CD4-positive, alpha-beta T cell (primary cell): Measurements from ENCODE around the gene BACE1. TPM values are rescaled to one million over a fixed set of nuclear protein-coding genes. Genes with fewer than 3 reads are reported as not detected.

Experiments
- ATAC-seq: fragments of 200-7000 bp; cut with Tn5 transposase; one replicate; pipeline ENCODE4 v1.10.0; 2022; ENCODE audit warnings: mild to moderate bottlenecking; ENCODE audit not compliant: poor library complexity
- CTCF ChIA-PET: fragments of 350-600 bp; sonication (Branson Sonifier 250); formaldehyde crosslinking; loops from one replicate; lab custom pipeline; 2021; ENCODE audit warnings: antibody characterized with exemption, inconsistent platforms; lab: Charles Lee
- POLR2A ChIA-PET: fragments of 350-600 bp; sonication (Branson Sonifier 250); formaldehyde crosslinking; loops from one replicate; lab custom pipeline; 2021; ENCODE audit warnings: antibody characterized with exemption, inconsistent platforms; lab: Charles Lee
- DNase-seq, 14 experiments: peaks; one replicate each; pipeline ENCODE4 v3.0.0-alpha.2; 2013 to 2020; ENCODE audit warnings: mixed read lengths in 2 of 14
- H3K27ac ChIP-seq, 2 donors: one replicate each; pipeline versions ENCODE4 v1.5.1 to v1.7.0; 2013; ENCODE audit warnings: low read length in 2 of 2, low read depth in 1 of 2, mild to moderate bottlenecking in 1 of 2
- H3K27me3 ChIP-seq, 2 experiments: 1 replicate in 1 of 2; 2 replicates in 1 of 2; pipeline versions ENCODE4 v1.6.1 to v1.7.0; 2013; ENCODE audit warnings: low read length in 2 of 2, control low read depth in 1 of 2, mild to moderate bottlenecking in 1 of 2, moderate library complexity in 1 of 2; ENCODE audit not compliant: insufficient read depth in 2 of 2, control insufficient read depth in 1 of 2
- H3K36me3 ChIP-seq: one replicate; pipeline ENCODE4 v1.6.1; 2013; ENCODE audit warnings: low read length, control low read depth; ENCODE audit not compliant: insufficient read depth
- H3K4me1 ChIP-seq: one replicate; pipeline ENCODE4 v1.6.1; 2013; ENCODE audit warnings: low read length, control low read depth; ENCODE audit not compliant: insufficient read depth
- H3K4me3 ChIP-seq: one replicate; pipeline ENCODE4 v1.5.1; 2013; ENCODE audit warnings: mild to moderate bottlenecking, low read length, moderate library complexity
- H3K9me3 ChIP-seq, 2 experiments: 1 replicate in 1 of 2; 2 replicates in 1 of 2; pipeline versions ENCODE4 v1.6.1 to v1.7.0; 2013; ENCODE audit warnings: low read length in 2 of 2, mild to moderate bottlenecking in 2 of 2, control low read depth in 1 of 2, moderate library complexity in 1 of 2; ENCODE audit not compliant: control insufficient read depth in 1 of 2, insufficient read depth in 1 of 2
- H3K27ac Mint-ChIP-seq: one replicate; pipeline ENCODE4 v1.8.0; 2020; ENCODE audit warnings: mixed read lengths
- H3K27me3 Mint-ChIP-seq: one replicate; pipeline ENCODE4 v1.8.0; 2021; ENCODE audit warnings: mixed read lengths
- H3K36me3 Mint-ChIP-seq: one replicate; pipeline ENCODE4 v1.8.0; 2021; ENCODE audit warnings: low read depth, mixed read lengths
- H3K4me1 Mint-ChIP-seq: one replicate; pipeline ENCODE4 v1.8.0; 2021; ENCODE audit warnings: low read depth, mixed read lengths
- H3K4me3 Mint-ChIP-seq: one replicate; pipeline ENCODE4 v1.8.0; 2020; ENCODE audit warnings: mild to moderate bottlenecking, mixed read lengths
- H3K9me3 Mint-ChIP-seq: one replicate; pipeline ENCODE4 v1.8.0; 2020; ENCODE audit warnings: mixed read lengths
- intact Hi-C, 2 experiments: fragments of 100-400 bp; cut with DNase I in 1 of 2; cut with micrococcal nuclease in 1 of 2; formaldehyde crosslinking; loops; one replicate each; pipeline versions ENCODE4 v1.15.1 to v1.9.0; 2023 to 2025; cut with DNase I, micrococcal nuclease
- total RNA-seq, 174 experiments: library from RNA in 2 of 174; stranded (reverse) in 2 of 174; gene quantifications; one replicate each; pipeline ENCODE4 v1.2.3 and lab custom pipeline; 2021 to 2026
- TF ChIP-seq, protein P1 (sequence below): fragments of 200-600 bp; IDR thresholded peaks from one replicate; pipeline ENCODE4 v1.8.0; 2022; ENCODE audit warnings: antibody characterized with exemption, mild to moderate bottlenecking

BACE1 gene
- total RNA-seq, 2 experiments from 2014 or later = 0.38 to 0.59 TPM

DNA sequence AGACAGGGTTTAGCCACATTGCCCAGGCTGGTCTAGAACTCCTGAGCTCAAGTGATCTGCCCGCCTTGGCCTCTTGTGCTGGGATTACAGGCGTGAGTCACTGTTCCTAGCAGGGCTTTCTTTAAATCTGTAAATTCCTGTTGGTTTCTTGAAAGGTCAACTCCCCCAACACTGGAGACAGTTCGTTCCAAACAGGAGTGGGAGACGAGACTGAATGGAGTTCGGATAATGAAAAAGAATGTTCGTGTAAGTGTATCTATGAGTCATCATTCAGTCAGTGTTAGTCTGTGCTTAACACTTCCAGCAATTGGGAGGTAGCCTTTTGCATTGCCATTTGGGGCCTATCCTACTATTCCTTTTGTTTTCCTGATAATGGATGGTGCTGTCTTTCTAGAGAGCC is 34.9 kb downstream of the BACE1 start:
- no peak overlapping the region for H3K27ac ChIP-seq

GRCh38 chr11:117279711-117280376 is 36.2 kb downstream of the BACE1 start:
- peaks cover 71% of the 10 kb centered on the region for H3K36me3 Mint-ChIP-seq

More for the DNA sequence above, 34.9 kb downstream of the BACE1 start:
- H3K4me1 ChIP-seq = peaks cover 40% of the 10 kb centered on the region
- Mint-ChIP-seq H3K4me1 (peaks cover 32% of the 10 kb centered on the region), H3K27ac (peak overlapping the region; percentile 78), H3K36me3 (peaks cover 72% of the 10 kb centered on the region), H3K27me3 (no peaks in the 10 kb centered on the region), H3K4me3 (peak overlapping the region; percentile 83), H3K9me3 (no peaks in the 10 kb centered on the region)
- ATAC-seq = no peak
- ChIA-PET POLR2A (interaction anchor here (0.6 to 1.9 kb wide), 2 partner anchors 47 to 49 kb away, joined by 3 to 7 read pairs; partner anchors contain the start of genes CEP164 and PCSK7), CTCF (no interaction called here)
- TF ChIP-seq, protein P1, sequence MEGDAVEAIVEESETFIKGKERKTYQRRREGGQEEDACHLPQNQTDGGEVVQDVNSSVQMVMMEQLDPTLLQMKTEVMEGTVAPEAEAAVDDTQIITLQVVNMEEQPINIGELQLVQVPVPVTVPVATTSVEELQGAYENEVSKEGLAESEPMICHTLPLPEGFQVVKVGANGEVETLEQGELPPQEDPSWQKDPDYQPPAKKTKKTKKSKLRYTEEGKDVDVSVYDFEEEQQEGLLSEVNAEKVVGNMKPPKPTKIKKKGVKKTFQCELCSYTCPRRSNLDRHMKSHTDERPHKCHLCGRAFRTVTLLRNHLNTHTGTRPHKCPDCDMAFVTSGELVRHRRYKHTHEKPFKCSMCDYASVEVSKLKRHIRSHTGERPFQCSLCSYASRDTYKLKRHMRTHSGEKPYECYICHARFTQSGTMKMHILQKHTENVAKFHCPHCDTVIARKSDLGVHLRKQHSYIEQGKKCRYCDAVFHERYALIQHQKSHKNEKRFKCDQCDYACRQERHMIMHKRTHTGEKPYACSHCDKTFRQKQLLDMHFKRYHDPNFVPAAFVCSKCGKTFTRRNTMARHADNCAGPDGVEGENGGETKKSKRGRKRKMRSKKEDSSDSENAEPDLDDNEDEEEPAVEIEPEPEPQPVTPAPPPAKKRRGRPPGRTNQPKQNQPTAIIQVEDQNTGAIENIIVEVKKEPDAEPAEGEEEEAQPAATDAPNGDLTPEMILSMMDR = no peak
- no peaks in the 10 kb centered on the region for H3K27me3 ChIP-seq
- no peaks in the 10 kb centered on the region for H3K9me3 ChIP-seq
- DNase-seq = no peak
- H3K4me3 ChIP-seq = peak overlapping the region; percentile 50
- H3K36me3 ChIP-seq = peaks cover 46% of the 10 kb centered on the region
- intact Hi-C loops = no loop called here

DNA sequence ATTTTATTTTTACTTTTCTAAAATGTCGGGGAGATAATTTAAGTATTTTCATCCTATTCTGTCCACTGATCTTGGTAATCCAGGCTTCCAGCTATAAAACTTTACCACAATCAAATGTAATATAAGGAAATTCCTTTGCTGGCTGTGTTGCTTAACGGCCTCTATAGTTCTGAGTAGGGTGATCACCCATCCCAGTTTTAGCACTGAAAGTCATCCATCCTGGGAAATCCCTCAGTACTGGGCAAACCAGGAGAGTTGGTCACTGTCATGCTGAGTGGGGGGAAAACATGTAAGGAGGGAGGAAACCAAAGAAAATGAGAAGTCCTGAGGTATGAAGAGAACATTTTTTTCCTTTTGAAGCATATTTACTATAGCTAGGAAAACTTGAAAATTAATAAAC is 37.7 kb downstream of the BACE1 start:
- Histone ChIP-seq H3K4me3 (no peak overlapping the region), H3K36me3 (peaks cover 20% of the 10 kb centered on the region), H3K4me1 (peaks cover 49% of the 10 kb centered on the region), H3K27me3 (no peaks in the 10 kb centered on the region), H3K9me3 (no peaks in the 10 kb centered on the region), H3K27ac (peak overlapping the region in 1 of 2 donors; percentile 32)
- no peak for DNase-seq
- Mint-ChIP-seq H3K27ac (peak overlapping the region; percentile 78), H3K27me3 (no peaks in the 10 kb centered on the region), H3K4me3 (no peak overlapping the region), H3K9me3 (peaks cover 2% of the 10 kb centered on the region), H3K4me1 (peaks cover 52% of the 10 kb centered on the region), H3K36me3 (peaks cover 65% of the 10 kb centered on the region)
- intact Hi-C loops = no loop called here
- ChIA-PET POLR2A (no interaction called here), CTCF (no interaction called here)
- no peak for ATAC-seq
- TF ChIP-seq, protein P1 = no peak

More at GRCh38 chr11:117279711-117280376, 36.2 kb downstream of the BACE1 start:
- ChIA-PET POLR2A (interaction anchor here (0.6 to 1.9 kb wide), 4 partner anchors 48 to 136 kb away, joined by 3 to 7 read pairs (median 4); partner anchors contain the start of genes CEP164, PAFAH1B2 and PCSK7), CTCF (no interaction called here)
- no peaks in the 10 kb centered on the region for H3K27me3 Mint-ChIP-seq
- H3K4me1 ChIP-seq = peaks cover 42% of the 10 kb centered on the region
- ATAC-seq (peak; percentile 57), DNase-seq (peak in 3 of 14 experiments; percentile 22 to 57 (median 26))
- no peaks in the 10 kb centered on the region for H3K9me3 ChIP-seq
- H3K27ac Mint-ChIP-seq = peak overlapping the region; percentile 78
- peaks cover 2% of the 10 kb centered on the region for H3K9me3 Mint-ChIP-seq
- H3K36me3 ChIP-seq = peaks cover 33% of the 10 kb centered on the region
- H3K4me3 ChIP-seq = peak overlapping the region; percentile 50
- H3K4me3 Mint-ChIP-seq = peak overlapping the region; percentile 83
- H3K4me1 Mint-ChIP-seq = peaks cover 44% of the 10 kb centered on the region
- intact Hi-C loops = no loop called here
- H3K27me3 ChIP-seq = no peaks in the 10 kb centered on the region
- peak overlapping the region in 1 of 2 donors; percentile 70 for H3K27ac ChIP-seq
- TF ChIP-seq, protein P1 = no peak
